Upper lobe of right lung (tissue), 1 donor: ENCODE measurements around the gene RASD1. TPM values are rescaled to one million over a fixed set of nuclear protein-coding genes. Genes with fewer than 3 reads are reported as not detected.
A peak's percentile ranks its signal among the peaks of the same experiment; 100 is the strongest.

Source experiments
- ATAC-seq: fragments of 200-7000 bp; cut with Tn5 transposase; one replicate; pipeline ENCODE4 v1.9.1; 2020; ENCODE audit warnings: mild to moderate bottlenecking, moderate library complexity
- DNase-seq: peaks from one replicate; pipeline ENCODE4 v3.0.0-alpha.2; 2020
- H3K27ac ChIP-seq: fragments of 200-600 bp; one replicate; pipeline ENCODE4 v1.8.0; 2022
- H3K27me3 ChIP-seq: fragments of 200-600 bp; one replicate; pipeline ENCODE4 v1.8.0; 2022; ENCODE audit warnings: mild to moderate bottlenecking
- H3K36me3 ChIP-seq: fragments of 200-600 bp; one replicate; pipeline ENCODE4 v1.8.0; 2022
- H3K4me1 ChIP-seq: fragments of 200-600 bp; one replicate; pipeline ENCODE4 v1.8.0; 2022
- H3K4me3 ChIP-seq: fragments of 200-600 bp; one replicate; pipeline ENCODE4 v1.8.0; 2022; ENCODE audit warnings: mild to moderate bottlenecking
- H3K9me3 ChIP-seq: fragments of 200-600 bp; one replicate; pipeline ENCODE4 v1.8.0; 2022
- CTCF ChIP-seq: fragments of 200-600 bp; IDR thresholded peaks from one replicate; pipeline ENCODE4 v1.8.0; 2022; ENCODE audit warnings: antibody characterized with exemption
- intact Hi-C: fragments of 100-400 bp; cut with DNase I; formaldehyde crosslinking; loops from one replicate; pipeline ENCODE4 v1.11.0; 2022
- long read RNA-seq: library from polyadenylated mRNA; unstranded; transcript quantifications from one replicate; pipeline ENCODE4 v2.0.0, GENCODE V29; 2021
- total RNA-seq: library from RNA; stranded (reverse); fragmentation: NEBNext Ultra II Directional; extraction: Animal tissue kit (Norgen Biotek cat#: 25700); gene quantifications from one replicate; pipeline ENCODE4 v1.2.1, GENCODE V29; 2021
- donor health status: DM: no; HTN: yes; CAD: no; lungs with severe emphysema.

Gene RASD1
- total RNA-seq = 39.2 TPM
- long read RNA-seq, transcript RASD1-201 (2 exons, 1,746 nt) = major isoform, 129 of 139 reads
- long read RNA-seq, partial matches to known transcripts = 0 of 139 reads
- long read RNA-seq, other reads (novel, unspliced or antisense) = 10 of 139 reads

DNA sequence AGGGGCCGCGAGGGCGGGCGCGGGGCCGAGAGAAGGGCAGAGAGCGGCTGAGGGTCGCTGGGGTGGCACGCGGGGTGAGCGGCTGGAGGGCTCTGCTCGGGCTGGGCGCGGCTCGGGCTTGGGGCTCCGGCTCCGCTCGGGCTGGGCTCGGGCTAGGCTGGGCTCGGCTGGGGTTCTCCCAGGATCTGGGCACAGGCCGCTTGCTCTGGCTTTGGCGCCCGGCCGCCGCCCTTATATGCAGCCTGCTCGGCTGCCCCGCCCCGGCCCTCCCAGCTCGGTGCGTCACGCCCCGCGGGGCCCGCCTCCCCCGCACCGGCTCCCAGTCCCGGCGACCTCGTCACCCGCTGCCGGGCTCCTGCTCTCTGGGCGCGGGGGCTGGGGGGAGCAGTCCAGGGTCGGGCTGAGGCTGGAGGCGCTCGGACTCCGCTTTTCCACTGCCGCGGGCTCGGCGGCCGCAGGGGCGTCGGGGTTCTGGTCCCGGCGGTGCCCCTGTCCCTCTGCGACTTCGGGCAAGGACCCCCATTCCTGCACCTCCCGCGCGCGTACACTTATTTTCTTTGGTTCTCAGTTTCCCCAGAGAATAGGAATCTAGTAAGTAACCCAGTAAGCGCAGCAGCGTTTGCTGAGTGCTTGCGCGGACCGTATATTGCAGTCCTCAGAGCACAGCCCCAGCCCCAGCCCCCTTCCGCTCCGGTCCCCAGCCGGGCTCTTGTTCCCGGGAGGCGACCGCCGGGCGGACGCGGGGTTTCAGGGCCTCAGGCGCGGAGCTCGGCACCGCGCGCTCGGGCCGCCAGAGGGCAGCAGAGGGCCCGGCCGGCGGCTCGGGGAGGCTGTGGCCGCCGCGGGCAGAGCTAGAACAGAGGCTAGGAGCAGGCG lies at the start of gene RASD1:
Gene RASD1 (minus strand): TSS at position 207 of the 876 bp plus-strand sequence. CDS start 214 bp downstream, outside the sequence.
- peak; percentile 96 for TF ChIP-seq CTCF
- DNase-seq (peak; percentile 95), ATAC-seq (peak; percentile 93)
- Histone ChIP-seq H3K9me3 (no peaks in the 10 kb centered on the region), H3K27ac (peak within 1 kb of the TSS; percentile 84), H3K27me3 (no peaks in the 10 kb centered on the region), H3K36me3 (peaks cover 16% of the 10 kb centered on the region), H3K4me3 (peak within 1 kb of the TSS; percentile 68), H3K4me1 (peaks cover 18% of the 10 kb centered on the region)
- intact Hi-C loops = no loop called here

DNA sequence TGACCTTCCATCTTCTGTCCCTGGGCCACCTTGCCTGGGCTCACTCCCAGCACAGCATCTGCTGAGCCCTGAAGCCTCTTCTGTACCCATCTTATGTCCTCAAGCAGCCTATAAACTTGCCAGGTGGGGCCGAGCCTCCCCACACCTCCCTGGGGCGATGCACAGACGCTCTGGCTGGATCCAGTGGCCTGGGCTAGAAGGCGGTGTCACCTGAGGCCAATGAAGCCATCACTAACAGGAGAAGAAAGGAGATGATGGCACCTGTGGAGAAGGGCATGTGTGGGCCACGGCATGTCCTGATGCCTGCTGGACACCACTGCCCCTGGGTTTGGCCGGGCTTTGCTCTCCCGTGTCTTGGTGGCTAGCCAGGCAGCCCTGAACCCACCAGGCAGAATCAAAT lies 49.8 kb upstream of the RASD1 start:
- Histone ChIP-seq H3K27me3 (no peaks in the 10 kb centered on the region), H3K27ac (no peak overlapping the region), H3K9me3 (no peaks in the 10 kb centered on the region), H3K4me1 (peaks cover 3% of the 10 kb centered on the region), H3K4me3 (no peak overlapping the region), H3K36me3 (no peaks in the 10 kb centered on the region)
- TF ChIP-seq CTCF = no peak
- ATAC-seq (no peak), DNase-seq (no peak)
- intact Hi-C loops = no loop called here

GRCh38 chr17:17545031-17545820 lies 49.0 kb upstream of the RASD1 start:
- Histone ChIP-seq H3K27ac (no peak overlapping the region), H3K4me1 (peaks cover 3% of the 10 kb centered on the region), H3K4me3 (no peak overlapping the region), H3K36me3 (no peaks in the 10 kb centered on the region), H3K9me3 (no peaks in the 10 kb centered on the region), H3K27me3 (no peaks in the 10 kb centered on the region)
- DNase-seq (no peak), ATAC-seq (no peak)
- no peak for TF ChIP-seq CTCF
- intact Hi-C loops = no loop called here

GRCh38 chr17:17542906-17543635 lies 46.9 kb upstream of the RASD1 start:
- no peak for TF ChIP-seq CTCF
- DNase-seq = no peak
- H3K9me3 ChIP-seq = no peaks in the 10 kb centered on the region
- intact Hi-C loops = no loop called here
- H3K4me1 ChIP-seq = peaks cover 7% of the 10 kb centered on the region
- no peaks in the 10 kb centered on the region for H3K27me3 ChIP-seq
- H3K4me3 ChIP-seq = no peak overlapping the region
- ATAC-seq = no peak
- no peak overlapping the region for H3K27ac ChIP-seq
- H3K36me3 ChIP-seq = no peaks in the 10 kb centered on the region

- H3K27me3 ChIP-seq = no peaks in the 10 kb centered on the region
- intact Hi-C loops = no loop called here
- H3K27ac ChIP-seq = no peak overlapping the region
- H3K4me1 ChIP-seq = peaks cover 7% of the 10 kb centered on the region
- no peaks in the 10 kb centered on the region for H3K36me3 ChIP-seq
- ATAC-seq (no peak), DNase-seq (no peak)
- no peak for TF ChIP-seq CTCF
- no peak overlapping the region for H3K4me3 ChIP-seq
- no peaks in the 10 kb centered on the region for H3K9me3 ChIP-seq
Observed at GRCh38 chr17:17541640-17542001, 45.4 kb upstream of the RASD1 start.
